ENCODE data around the gene SEMA5B. TPM values are rescaled to one million over a fixed set of nuclear protein-coding genes. Genes with fewer than 3 reads are reported as not detected.

The SEMA5B gene
- total RNA-seq, 1 experiment from 2014 or later = not detected

DNA sequence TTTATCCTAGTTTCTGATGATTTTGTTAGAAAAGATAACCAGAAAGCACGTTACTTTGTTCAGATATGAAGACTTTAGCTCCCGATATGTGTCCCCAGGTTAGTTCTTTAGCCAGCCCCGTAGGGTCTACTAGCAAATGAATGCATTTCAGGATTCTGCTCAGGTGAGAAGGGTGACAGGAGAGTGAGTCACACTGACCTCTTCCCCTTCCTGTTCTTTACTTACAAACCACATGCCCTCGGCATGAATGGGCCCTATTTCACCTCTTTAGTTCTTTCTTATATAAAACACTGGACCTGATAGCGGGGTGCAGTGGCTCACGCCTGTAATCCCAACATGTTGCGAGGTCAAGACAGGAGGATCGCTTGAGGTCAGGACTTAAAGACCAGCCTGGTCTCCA is 134.3 kb downstream of the SEMA5B start:
- Histone ChIP-seq H3K36me3 (no peaks in the 10 kb centered on the region), H3K27me3 (peaks cover 15% of the 10 kb centered on the region; the same call in 1 of the 2 replicates), H3K4me3 (no peak overlapping the region), H3K9me3 (no peaks in the 10 kb centered on the region)
- no peak for DNase-seq

DNA sequence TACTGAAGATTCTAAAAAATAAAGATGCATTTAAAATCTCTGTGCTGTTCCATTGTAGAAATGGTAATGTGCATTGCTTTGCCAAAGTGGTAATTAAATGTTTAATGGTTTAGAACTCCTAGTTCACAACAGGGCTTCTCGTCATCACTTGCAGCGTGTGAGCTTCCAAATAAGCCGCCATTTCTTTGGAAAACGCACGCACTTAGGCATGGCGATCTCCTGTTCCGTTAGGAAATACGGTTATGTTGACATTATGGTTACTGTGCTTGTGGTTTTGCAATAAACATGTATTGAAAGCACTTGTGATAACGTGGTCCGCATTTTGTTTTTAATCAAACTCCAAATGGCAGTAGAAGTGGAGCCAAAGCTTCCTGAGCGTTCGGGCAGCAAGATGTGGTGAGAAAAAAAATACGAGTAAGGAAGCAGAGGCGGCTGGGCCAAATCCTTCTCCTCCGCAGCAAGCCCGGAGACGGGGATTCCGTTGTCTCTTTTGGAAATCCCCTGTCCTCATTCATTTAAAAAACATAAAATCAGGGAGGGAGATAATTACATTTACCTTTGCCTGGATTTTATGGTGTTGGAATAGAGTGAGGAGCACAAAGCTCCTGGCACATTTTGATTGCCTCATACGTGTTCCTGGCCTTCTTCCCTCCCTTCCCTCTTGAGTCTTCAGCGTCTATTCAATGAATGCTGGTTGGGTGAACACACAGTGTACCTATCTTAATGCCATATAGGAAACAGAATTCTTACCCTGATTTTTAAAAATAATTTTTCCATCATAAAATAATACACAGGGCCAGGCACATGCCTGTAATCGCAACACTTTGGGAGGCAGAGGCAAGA is 135.2 kb downstream of the SEMA5B start:
- H3K9me3 ChIP-seq = no peaks in the 10 kb centered on the region
- no peaks in the 10 kb centered on the region for H3K36me3 ChIP-seq
- H3K4me3 ChIP-seq = no peak overlapping the region
- DNase-seq = no peak
- H3K27me3 ChIP-seq = peaks cover 9% of the 10 kb centered on the region; the same call in 1 of the 2 replicates

DNA sequence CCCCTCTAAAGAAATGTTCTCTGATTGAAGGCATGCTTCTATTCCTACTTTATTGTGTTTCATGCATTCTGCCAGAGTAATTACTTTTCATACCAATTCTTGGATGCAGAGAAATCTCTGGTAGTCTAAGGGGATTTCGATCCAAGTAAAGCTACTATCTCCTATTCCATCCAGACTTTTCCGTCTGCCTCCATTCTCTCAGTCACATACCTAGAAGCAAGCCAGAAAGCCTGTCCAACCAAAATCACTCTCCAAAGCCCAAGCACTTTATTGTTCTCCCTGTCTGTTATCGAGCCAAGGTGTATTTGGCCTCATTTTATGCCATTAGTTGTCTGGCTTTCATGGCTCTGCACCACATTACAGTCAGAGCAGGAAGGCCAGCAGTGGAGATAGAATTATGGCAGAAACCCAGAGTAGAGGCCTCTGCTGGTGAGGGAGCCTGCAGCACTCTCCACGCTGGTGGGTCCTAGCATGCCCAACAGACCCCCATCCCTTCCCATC is 136.8 kb downstream of the SEMA5B start:
- no peak for DNase-seq
- no peaks in the 10 kb centered on the region for H3K36me3 ChIP-seq
- H3K9me3 ChIP-seq = no peaks in the 10 kb centered on the region
- peaks cover 4% of the 10 kb centered on the region; the same call in 1 of the 2 replicates for H3K27me3 ChIP-seq
- H3K4me3 ChIP-seq = no peak overlapping the region

DNA sequence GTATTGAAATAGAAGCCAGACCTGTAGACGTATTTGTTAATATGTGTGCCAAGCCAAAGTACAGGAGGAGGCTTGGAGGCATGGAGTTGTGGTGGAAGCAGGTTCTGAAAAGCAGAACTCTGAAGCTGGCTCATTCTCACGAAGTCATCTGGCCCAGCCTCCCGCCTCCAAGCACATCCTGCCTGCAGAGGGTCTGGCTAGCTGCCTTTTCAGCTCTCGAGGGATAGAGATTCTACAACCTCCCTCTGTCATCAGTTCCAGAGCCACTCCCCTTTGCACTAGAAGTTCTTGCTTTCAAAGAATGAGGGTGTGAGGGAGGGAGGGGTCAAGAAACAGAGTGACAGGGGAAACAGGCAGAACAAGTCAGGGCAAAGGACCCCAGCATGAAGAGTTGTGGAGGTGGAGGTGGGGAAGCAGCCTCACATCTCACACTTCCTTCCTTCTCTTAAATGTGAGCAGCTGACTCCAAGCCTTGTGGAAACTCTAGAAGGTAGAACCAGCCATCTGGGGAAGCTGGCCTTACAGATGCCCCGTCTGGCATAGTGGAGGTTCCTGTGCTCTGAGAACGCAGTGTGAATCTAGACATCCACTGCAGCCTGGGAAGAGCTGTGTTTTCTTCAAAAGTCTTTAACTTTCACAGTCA is 137.4 kb downstream of the SEMA5B start:
- no peaks in the 10 kb centered on the region for H3K9me3 ChIP-seq
- H3K36me3 ChIP-seq = no peaks in the 10 kb centered on the region
- no peak overlapping the region for H3K4me3 ChIP-seq
- peaks cover 4% of the 10 kb centered on the region; the same call in 1 of the 2 replicates for H3K27me3 ChIP-seq
- peak; percentile 39 for DNase-seq

DNA sequence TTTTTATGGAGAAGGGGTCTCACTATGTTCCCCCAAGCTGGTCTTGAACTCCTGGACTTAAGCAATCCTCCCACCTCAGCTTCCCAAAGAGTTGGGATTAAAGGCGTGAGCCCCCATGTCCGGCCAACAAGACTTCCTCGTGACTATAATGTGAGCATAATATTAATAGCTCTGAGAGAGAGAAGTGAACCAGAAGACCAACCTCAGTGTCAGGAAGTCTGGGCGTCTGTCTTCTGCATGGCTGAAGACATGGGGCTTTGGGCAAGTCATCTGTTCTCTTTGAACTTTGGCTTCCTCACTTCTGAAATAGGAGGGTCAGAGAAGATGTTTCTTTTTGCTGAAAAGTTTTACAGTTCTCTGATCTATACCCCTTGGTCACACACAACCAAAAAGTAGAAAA is 140.6 kb downstream of the SEMA5B start:
- DNase-seq = no peak
- no peak overlapping the region for H3K4me3 ChIP-seq
- no peaks in the 10 kb centered on the region for H3K27me3 ChIP-seq
- H3K9me3 ChIP-seq = no peaks in the 10 kb centered on the region
- no peaks in the 10 kb centered on the region for H3K36me3 ChIP-seq

DNA sequence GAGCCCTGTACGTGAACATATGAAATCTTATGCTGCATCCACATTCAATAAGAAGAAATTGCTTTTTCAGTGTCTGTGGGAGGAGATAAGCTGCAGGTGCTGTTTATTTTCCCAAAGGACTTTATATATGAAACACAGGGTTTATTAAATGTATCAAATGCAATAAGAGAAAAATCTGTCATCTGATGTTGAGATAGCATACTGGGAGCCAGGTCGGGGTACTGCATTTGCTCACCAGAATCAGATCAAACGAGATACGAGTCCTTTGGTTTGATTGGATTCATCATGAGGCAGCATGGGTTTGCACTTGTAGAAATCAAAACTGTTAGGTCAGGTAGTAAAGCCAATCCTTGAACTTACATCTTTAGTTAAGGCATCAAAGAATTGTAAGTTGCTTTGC is 141.3 kb downstream of the SEMA5B start:
- Histone ChIP-seq H3K4me3 (no peak overlapping the region), H3K36me3 (no peaks in the 10 kb centered on the region), H3K27me3 (no peaks in the 10 kb centered on the region), H3K9me3 (no peaks in the 10 kb centered on the region)
- DNase-seq = no peak

DNA sequence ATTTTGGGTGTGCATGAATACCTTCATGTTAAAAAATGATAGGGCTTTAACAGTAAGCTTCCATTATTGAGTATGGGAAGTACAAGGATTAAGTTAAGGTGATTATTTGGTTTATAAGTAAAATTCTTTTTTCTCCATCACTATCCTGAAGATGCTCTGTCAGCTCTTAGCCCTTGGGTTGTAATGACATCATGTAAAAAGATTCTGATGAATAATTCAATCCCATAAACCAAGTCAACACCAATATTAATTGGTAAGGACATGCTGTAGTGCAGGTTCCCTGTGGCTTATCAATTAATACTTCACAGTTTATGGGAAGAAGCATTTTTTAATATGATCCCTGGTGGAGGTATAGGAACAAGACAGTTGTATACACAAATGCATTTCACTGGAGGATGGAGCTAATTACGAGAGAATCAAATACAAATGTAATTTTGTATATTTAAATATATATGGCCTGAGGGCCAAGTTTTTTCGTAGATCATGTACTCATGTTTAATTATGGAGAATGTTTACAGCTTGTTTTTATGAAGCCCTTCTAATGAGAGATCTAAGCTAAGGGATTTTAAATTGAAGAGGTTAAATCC is 145.1 kb downstream of the SEMA5B start:
- H3K36me3 ChIP-seq = no peaks in the 10 kb centered on the region
- no peak for DNase-seq
- no peak overlapping the region for H3K4me3 ChIP-seq
- H3K9me3 ChIP-seq = no peaks in the 10 kb centered on the region
- no peaks in the 10 kb centered on the region for H3K27me3 ChIP-seq

DNA sequence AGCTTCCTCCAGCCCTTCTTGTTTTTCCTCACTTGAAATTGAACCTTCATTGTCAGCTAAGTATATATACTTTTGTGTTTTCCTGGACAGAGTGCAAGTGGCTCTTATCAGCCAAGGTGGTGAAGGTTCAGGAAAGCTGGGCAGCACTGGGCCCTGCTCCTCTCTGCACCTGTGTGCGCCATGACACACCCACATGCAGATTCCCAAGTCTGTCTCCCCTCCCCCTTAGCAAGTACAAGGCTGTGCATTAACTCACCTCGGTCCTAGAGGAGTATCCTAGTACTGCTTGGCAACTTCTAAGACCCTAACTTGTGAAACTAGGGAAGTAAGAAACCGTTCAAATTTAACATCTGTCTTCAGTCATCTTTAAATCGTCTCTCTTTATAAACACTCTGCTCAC is 146.9 kb downstream of the SEMA5B start:
- Histone ChIP-seq H3K27me3 (no peaks in the 10 kb centered on the region), H3K9me3 (no peaks in the 10 kb centered on the region), H3K36me3 (no peaks in the 10 kb centered on the region), H3K4me3 (no peak overlapping the region)
- no peak for DNase-seq

DNA sequence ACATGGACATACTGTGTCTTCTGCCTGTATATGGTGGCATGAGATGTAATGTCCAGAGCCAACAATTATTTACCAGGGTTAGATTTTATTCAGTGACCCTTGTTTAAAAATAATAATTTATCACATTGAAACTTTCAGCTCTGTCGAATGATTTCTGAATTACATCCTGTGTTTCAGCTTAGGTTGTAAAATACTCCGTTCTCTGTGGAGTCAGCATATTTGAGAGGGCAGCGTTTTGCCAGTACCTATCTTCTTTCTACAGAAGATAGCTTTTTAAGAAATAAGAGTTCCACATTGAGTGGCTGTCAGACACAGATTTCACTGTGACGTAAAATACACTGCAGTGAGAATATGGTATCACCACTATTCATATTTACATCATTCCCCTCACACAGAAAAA is 147.4 kb downstream of the SEMA5B start:
- no peaks in the 10 kb centered on the region for H3K36me3 ChIP-seq
- no peak for DNase-seq
- H3K27me3 ChIP-seq = no peaks in the 10 kb centered on the region
- H3K9me3 ChIP-seq = no peaks in the 10 kb centered on the region
- no peak overlapping the region for H3K4me3 ChIP-seq

DNA sequence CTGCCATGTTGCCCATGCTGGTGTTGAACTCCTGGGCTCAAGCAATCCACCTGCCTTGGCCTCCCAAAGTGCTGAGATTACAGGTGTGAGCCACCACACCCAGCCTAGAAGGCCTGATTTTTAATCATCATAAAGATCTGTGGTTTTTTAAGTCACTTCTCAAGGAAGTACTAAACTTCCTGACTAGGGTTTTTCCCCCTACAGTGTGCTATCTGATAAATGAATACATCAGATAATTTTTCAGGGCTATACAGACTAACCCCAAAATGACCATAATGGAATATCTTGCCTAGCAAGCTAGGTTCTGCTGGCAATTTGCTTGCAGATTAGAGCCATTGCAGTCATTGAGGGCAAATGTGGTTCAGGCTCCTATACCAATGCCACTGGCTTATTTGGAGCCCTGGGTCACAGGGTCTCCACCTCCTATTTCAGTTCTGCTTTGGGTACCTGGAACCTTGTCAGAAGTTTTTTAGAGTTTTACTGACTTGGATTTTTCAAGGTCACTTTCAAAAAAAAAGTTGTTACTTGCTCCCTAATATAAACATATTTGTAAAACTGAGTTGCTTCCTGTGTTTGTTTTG is 151.9 kb downstream of the SEMA5B start:
- no peak for DNase-seq
- no peak overlapping the region for H3K4me3 ChIP-seq

DNA sequence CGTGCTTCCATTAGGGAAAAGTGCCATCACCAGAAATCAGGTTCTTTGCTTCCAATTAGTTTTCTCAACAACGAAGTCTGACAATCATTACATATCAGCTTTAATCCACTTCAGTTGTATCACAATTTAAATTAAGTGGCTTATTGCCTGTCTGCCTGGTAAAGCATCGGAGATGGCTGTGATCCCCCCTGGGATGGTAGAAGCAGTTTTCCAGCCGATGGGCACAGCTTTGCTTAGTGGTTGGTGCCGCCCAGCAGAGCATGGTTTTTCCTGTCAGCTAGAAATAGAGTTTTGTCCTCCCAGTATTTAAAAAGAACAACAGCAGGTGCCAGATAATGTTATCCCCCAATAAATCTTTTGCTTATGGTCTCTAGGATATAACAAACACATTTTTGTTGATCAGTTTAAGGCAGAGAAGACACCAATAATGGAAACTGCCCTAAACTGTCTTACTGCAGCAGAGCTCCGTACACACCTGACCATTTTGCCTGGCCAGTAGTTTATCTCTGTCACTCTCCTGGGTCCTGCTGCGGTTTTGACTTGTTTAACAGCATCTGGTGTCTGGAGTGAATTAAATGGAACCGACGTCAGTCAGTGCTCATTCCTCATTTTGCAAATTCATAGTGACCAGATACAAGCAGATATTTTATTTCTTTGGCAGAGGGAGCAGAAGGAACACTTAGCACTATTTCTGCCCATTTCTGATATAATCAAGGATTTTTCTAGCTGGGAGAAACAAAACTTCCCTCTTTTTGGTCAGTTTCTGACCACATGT is 153.6 kb downstream of the SEMA5B start:
- Histone ChIP-seq H3K36me3 (no peaks in the 10 kb centered on the region), H3K4me3 (no peak overlapping the region), H3K27me3 (no peaks in the 10 kb centered on the region), H3K9me3 (no peaks in the 10 kb centered on the region)
- DNase-seq = no peak

More for the DNA sequence above, 151.9 kb downstream of the SEMA5B start:
- Histone ChIP-seq H3K9me3 (no peaks in the 10 kb centered on the region), H3K36me3 (no peaks in the 10 kb centered on the region), H3K27me3 (no peaks in the 10 kb centered on the region)

DNA sequence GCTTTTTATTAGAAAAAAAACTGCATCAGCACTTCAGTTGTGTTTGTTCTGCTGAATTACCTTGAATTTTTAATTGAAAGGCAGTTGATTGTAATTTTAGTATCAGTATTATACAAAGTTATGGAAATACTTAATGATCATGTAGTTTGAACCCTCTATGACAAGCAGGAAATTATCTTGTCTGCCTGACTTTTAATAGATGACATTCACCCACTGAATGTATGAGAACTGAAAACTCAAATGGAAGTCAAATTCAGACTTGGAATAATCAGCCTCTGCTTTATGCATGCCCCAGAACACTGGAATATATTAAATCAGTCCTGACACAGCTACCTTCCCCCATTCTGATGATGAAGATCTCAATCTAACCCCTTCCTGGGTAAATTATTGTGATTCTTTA is 159.2 kb downstream of the SEMA5B start:
- no peak for DNase-seq
- Histone ChIP-seq H3K27me3 (no peaks in the 10 kb centered on the region), H3K36me3 (no peaks in the 10 kb centered on the region), H3K9me3 (no peaks in the 10 kb centered on the region), H3K4me3 (no peak overlapping the region)

DNA sequence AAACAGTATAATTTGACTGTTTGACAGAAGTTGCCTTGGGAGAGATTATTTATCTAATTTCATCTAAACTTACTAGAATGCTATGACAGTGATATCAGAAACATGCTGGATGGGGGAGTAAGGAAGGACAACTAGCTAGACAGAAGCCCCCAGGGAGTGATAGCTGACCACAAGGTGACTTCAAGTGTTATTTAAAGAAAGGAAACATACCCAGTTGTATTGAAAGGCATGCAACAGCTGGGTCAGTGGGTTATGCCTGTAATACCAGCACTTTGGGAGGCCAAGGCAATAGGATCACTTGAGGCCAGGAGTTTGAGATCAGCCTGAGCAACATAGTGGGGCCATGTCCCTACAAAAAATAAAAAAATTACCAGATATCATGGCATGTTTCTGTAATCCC is 163.1 kb downstream of the SEMA5B start:
- Histone ChIP-seq H3K36me3 (no peaks in the 10 kb centered on the region), H3K27me3 (no peaks in the 10 kb centered on the region), H3K4me3 (no peak overlapping the region), H3K9me3 (no peaks in the 10 kb centered on the region)
- no peak for DNase-seq

DNA sequence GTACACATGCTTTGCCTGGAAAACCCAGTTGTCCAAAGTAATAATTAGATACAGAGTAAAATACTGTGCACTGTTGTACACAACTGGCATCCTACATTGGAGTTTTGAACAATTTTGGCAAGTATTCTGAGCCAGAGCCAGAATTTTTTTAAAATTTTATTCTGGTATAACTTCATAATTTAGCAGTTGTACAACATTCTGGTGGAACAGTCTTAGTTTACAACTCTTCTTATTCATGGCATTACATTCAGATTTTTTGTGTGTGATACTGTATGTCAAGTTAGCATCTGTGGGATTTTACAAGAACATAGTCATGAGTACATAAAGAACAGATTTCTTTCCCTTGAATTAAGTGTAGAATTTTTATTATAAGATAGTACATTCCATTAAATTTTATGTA is 165.2 kb downstream of the SEMA5B start:
- H3K9me3 ChIP-seq = no peaks in the 10 kb centered on the region
- no peak for DNase-seq
- H3K4me3 ChIP-seq = no peak overlapping the region
- no peaks in the 10 kb centered on the region for H3K27me3 ChIP-seq
- no peaks in the 10 kb centered on the region for H3K36me3 ChIP-seq
